ENCODE data around the gene KCNH1.
A peak's percentile ranks its signal among the peaks of the same experiment; 100 is the strongest.
"Not testable (repeated sequence)": the region's sequence is repeated elsewhere in the genome, so short reads cannot be mapped to it uniquely, and the experiment has no call there.

KCNH1 gene

DNA sequence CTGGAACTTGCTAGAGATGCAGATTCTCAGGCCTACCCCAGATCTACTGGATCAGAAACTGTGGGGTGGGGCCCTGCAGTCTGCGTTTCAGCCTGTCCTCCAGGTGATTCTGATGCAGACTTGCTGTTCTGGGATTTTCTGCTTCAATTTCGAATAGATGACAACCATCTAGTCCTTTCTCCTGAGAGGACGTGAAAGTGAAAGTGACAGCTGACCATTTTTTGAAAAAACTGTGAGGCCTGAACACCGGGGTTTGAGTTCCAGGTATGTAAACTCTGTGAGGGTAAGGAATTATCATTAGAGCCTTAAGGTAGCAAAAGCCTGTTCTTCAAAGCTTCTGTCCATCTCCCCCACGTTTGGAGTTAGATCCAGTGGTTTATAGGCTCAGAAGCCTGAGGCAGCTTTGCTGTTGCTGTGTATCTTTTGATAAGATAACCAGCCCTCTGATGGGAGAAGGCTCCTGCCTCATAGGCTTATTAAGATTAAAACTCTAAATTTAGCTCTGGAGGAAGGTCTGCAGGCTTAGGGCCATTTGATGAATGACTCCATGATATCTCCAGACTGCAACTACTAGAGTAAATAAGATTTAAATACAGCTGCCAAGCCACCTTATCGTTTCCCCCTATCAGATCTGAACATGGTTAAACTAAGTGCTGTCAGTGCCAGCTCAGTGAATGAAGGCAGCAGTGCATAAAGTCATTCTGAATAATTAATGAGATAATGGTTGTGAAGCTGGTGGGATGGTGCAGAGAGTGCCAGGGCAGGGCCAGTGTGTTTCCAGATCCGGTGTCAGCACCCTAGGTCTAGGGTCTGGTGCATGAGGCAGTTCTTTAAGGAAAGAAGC is 470.0 kb downstream of the KCNH1 start:
- DNase-seq (ENCODE audit: low read depth, low spot score), result no peak
- no peak for TF ChIP-seq CTCF (IDR thresholded peaks at IDR 0.05; ENCODE audit: low read depth, low read length)
- no peak overlapping the region for H3K4me3 ChIP-seq (ENCODE audit: low read depth, low read length)
- in situ Hi-C loops (cut with HindIII; ENCODE audit: low sequenced_read_pairs), result no loop called here

DNA sequence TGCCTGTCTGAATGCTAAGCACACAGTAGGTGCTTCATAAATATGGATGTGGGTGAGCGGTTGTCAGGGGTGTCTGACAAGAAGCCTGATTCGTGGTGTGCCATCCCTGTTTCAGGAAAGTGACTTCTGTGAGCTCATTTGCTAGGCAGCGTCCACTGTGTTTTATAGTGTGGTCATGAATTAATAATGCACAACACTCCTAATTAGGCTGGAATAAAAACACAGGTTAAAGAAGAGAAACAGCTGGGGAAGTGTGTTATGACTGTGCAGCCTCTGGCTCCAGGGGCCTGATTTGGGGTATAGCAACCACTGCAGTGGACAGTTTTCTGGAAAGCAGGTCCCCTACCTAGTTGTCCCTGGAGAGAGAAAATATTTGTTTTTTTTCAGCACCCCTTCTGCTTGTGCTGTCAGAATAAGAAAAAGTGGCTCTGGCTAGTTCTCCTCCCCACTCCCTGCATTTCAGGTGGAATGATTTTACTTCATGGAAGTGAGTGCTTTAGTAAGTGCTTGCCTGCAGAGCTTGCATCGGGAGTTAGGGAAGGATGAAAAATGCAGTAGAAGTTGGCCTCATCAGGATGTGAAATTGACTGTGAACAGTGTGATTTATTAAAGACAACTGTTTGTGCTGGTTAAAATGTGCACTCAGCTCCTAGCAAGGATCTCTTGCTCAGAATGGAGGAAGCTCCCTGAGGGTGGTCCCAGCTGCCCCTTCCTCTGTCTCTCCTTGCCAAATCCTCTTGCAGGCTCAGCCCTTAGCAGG is 471.5 kb downstream of the KCNH1 start:
- in situ Hi-C loops (cut with HindIII; ENCODE audit: low sequenced_read_pairs), result no loop called here
- DNase-seq (ENCODE audit: low read depth, low spot score), result no peak
- no peak overlapping the region for H3K4me3 ChIP-seq (ENCODE audit: low read depth, low read length)
- no peak for TF ChIP-seq CTCF (IDR thresholded peaks at IDR 0.05; ENCODE audit: low read depth, low read length)

DNA sequence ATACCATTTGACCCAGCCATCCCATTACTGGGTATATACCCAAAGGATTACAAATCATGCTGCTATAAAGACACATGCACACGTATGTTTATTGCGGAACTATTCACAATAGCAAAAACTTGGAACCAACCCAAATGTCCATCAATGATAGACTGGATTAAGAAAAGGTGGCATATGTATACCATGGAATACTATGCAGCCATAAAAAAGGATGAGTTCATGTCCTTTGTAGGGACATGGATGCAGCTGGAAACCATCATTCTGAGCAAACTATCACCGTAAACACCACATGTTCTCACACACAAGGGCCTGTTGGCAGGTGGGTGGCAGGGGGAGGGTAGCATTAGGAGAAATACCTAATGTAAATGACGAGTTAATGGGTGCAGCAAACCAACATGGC is 472.4 kb downstream of the KCNH1 start:
- in situ Hi-C loops (cut with HindIII; ENCODE audit: low sequenced_read_pairs); H3K4me3 ChIP-seq (ENCODE audit: low read depth, low read length); DNase-seq (ENCODE audit: low read depth, low spot score): not testable (repeated sequence)

- no peak for TF ChIP-seq CTCF (IDR thresholded peaks at IDR 0.05; ENCODE audit: low read depth, low read length)
- no peak for DNase-seq (ENCODE audit: low read depth, low spot score)
- H3K4me3 ChIP-seq (ENCODE audit: low read depth, low read length), result no peak overlapping the region
- in situ Hi-C loops (cut with HindIII; ENCODE audit: low sequenced_read_pairs), result no loop called here
Observed at GRCh38 chr1:210657806-210658205, 476.1 kb downstream of the KCNH1 start.

GRCh38 chr1:210655511-210655910 is 478.4 kb downstream of the KCNH1 start:
- no peak overlapping the region for H3K4me3 ChIP-seq (ENCODE audit: low read depth, low read length)
- DNase-seq (ENCODE audit: low read depth, low spot score), result peak; percentile 40
- in situ Hi-C loops (cut with HindIII; ENCODE audit: low sequenced_read_pairs), result no loop called here
- no peak for TF ChIP-seq CTCF (IDR thresholded peaks at IDR 0.05; ENCODE audit: low read depth, low read length)

DNA sequence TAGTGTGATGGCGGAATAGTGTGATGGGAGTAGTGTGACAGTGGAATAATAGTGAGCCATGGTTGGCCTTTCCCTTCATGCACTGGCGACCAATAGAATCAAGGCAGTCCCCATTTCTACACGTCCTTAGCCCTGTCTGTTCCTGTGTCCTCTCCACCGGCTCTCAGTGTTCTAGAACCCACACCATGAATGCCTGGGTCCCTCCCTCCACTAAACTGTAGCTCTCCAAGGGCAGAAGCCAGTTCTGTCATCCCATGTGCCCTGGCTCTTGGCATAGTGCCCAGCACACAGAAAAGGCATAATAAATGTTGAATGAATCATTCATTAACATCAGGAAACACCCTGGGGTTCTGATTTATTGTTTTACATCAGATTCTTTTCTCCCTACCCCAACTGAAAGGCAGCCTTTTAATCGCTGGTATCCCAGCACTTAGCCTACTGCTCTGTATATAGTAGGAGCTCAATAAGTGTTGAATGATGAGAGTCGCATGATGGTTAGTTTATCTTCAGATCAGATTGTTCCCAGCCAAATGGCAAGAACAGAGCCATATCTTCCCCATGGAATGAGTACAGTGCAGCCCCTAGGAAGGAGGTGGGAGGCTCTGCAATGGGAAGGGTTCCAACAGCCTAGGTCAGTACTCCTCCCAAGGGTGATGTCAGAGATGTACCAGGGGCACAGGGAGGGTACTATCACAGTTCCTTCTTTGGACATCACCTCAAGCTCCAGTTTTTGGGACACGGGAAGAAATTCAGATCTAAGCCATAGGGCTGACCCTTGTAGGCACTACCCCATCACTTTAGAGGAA is 479.6 kb downstream of the KCNH1 start:
- in situ Hi-C loops (cut with HindIII; ENCODE audit: low sequenced_read_pairs), result no loop called here
- no peak for TF ChIP-seq CTCF (IDR thresholded peaks at IDR 0.05; ENCODE audit: low read depth, low read length)
- DNase-seq (ENCODE audit: low read depth, low spot score), result no peak
- no peak overlapping the region for H3K4me3 ChIP-seq (ENCODE audit: low read depth, low read length)
